ENCODE data around the gene SPRR1B. TPM values are rescaled to one million over a fixed set of nuclear protein-coding genes. Genes with fewer than 3 reads are reported as not detected.
"Not testable (repeated sequence)": the region's sequence is repeated elsewhere in the genome, so short reads cannot be mapped to it uniquely, and the experiment has no call there.

The SPRR1B gene, protein sequence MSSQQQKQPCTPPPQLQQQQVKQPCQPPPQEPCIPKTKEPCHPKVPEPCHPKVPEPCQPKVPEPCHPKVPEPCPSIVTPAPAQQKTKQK
- polyA plus RNA-seq (2012; ENCODE audit: insufficient read depth, insufficient read length), result not detected

- DNase-seq (ENCODE audit: low read depth, low spot score), result no peak
Observed at GRCh38 chr1:153030895-153031294, at the start of gene SPRR1B. TSS of gene SPRR1B (plus strand) at chr1:153031203. CDS start at chr1:153032346, 1,143 bp downstream.

DNA sequence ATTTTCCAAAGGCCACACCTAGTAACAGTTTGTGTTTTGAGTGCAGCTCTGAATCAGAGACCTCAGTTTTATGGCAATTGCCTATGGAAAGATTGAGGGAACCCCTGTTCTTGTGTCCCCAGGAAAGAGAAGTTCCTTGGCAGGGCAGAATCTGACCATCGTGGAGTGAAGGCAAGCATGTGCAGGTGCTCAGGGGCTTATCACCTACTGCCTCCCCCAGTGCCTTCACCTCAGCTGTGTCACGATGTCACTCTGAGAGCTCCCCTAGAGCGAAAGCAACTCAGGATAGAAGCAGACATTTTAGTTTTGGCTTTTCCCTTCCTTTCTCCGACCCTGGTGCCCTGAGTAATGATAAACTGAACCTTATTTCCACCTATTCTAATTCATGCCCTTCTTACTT is 48.9 kb upstream of the SPRR1B start:
- no peak for DNase-seq (ENCODE audit: low read depth, low spot score)
- no peak overlapping the region for H3K4me3 ChIP-seq (ENCODE audit: low read length)

More at GRCh38 chr1:153030895-153031294, at the start of gene SPRR1B:
- H3K4me3 ChIP-seq (ENCODE audit: low read length), result no peak within 1 kb of the TSS

DNA sequence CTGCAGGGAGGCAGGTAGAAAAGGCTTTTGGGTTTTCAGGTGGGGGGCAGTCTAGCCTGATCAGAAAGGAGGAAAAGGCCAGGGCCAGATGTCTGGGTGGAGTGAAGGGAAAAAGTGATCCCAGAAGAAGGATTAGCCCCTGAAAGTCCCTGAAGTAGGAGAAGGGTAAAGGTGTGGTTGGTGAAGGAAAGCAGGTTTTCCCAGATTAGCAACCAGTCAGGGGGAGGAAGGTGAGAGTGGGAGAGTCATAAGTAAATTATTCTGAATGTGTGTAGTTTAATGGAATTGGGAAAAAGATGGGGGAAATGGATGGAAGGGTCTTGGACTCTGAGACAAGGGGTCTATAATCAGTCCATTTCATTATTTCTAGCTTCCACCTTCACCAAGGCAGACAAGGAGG is 47.8 kb upstream of the SPRR1B start:
- H3K4me3 ChIP-seq (ENCODE audit: low read length), result no peak overlapping the region
- DNase-seq (ENCODE audit: low read depth, low spot score), result no peak

DNA sequence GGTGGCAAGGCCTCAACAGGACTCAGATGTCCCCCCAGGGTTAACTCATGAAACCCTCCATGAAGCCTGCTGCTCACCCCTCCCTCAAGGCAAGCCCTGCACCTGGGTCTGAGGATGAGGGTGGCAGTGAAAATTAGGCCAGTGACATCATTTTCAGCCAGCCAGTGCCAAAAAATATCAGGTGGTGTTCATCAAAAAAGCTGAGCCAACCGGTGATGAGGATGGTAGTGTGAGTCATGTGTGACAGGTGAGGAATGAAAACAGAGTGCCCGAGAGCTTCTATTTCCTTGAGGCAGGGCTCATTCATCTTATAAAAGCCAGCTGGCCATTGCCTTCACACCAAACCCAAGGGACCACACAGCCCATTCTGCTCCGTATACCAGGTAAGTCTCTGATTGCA is 47.3 kb upstream of the SPRR1B start, which contains the start of gene SPRR1A:
SPRR1A (plus strand) TSS at position 339 of the 400 bp plus-strand sequence. CDS start 1,150 bp downstream, outside the sequence.
- no peak for DNase-seq (ENCODE audit: low read depth, low spot score)

DNA sequence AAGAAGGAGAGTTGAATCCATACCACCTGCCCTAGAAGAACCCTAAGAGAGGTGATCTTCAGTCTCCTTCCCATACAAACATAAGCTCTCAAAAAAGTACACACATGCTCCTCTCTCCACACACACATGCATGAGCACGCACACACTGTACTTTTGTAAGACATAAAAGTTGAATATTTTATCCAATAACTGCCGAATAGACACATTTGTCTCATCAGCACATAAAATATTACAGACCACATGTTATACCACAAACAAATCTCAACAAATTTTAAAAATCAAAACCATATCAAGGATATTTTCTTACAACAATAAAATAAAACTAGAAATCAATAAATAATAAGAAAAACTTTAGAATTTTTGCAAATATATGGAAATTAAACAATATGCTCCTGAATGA is 44.4 kb upstream of the SPRR1B start:
- DNase-seq (ENCODE audit: low read depth, low spot score), result no peak
- H3K4me3 ChIP-seq (ENCODE audit: low read length), result no peak overlapping the region

More for the DNA sequence above, 47.3 kb upstream of the SPRR1B start, which contains the start of gene SPRR1A:
- H3K4me3 ChIP-seq (ENCODE audit: low read length), result no peak within 1 kb of the TSS

DNA sequence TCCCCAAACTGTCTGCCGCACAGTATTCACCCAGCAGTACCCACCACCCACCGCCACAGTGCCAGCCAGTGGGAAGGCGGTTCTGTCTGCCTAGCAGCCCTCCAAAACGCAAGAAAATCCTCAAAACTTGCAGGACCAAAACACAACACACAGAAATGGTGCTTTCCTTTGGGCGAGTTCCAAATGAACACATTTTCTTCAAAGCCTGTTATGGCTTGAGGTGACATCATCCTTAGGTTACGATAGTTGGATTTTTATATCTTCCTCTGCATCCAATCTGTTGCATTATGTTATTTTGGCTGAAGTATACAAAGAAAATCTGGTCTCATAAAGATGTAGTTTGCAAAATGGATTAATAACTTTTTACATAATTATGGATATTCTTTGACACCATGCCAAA is 37.8 kb upstream of the SPRR1B start:
- DNase-seq (ENCODE audit: low read depth, low spot score), result no peak
- no peak overlapping the region for H3K4me3 ChIP-seq (ENCODE audit: low read length)

GRCh38 chr1:152995842-152996241 is 35.2 kb upstream of the SPRR1B start:
- H3K4me3 ChIP-seq (ENCODE audit: low read length), result no peak overlapping the region
- no peak for DNase-seq (ENCODE audit: low read depth, low spot score)

DNA sequence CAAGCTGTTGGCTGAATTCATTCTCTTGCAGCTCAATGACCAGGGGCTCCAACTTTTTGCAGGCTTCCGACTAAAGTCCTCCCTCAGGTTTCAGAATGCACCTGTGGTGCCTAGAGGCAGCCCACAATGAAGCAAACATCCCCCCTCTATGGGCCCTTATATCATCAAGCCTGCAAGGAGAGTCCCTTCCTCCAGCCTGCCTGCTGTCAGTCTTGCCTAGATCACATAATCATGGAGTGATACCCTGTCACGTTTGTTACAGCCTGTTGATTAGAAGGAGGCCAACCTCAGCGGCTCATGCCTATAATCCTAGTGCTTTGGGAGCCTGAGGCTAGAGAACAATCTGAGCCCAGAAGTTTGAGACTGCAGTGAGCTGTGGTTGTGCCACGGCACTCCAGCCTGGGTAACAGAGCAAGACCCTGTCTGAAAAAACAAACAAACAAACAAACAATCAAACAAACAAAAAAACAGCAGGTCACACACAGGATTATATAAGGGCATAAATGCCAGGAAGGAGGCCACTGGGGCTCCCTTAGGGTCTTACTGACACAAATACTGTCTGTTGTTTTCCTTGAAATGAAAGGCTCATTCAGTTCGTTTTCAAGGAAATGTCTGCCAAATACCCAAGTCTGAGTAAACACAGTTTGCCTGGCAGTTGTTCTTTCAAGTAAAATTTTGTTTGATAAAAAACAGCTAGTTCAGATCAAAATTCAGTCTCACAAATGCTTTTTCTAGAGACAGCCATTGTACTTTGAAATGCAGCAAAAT is 34.2 kb upstream of the SPRR1B start:
- no peak overlapping the region for H3K4me3 ChIP-seq (ENCODE audit: low read length)
- DNase-seq (ENCODE audit: low read depth, low spot score), result no peak

GRCh38 chr1:152997901-152998300 is 33.1 kb upstream of the SPRR1B start:
- no peak for DNase-seq (ENCODE audit: low read depth, low spot score)
- H3K4me3 ChIP-seq (ENCODE audit: low read length), result no peak overlapping the region

DNA sequence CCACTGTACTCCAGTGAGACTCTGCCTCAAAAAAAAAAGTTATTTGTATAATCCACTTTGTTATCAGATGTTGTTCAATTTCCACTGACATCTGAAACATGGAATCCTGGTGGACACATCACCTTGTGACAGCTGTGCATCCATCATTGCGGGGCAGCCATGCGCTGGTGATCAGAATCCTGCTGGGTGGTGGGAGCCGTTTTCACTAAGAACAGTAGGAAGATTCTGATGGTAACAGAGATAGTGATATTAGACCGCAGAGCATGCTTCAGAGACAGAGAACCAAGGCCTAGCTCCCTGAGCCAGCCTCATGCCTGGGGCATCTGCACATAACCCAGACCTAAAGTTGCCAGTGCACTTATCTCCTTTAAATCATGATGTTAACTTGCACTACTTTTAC is 32.5 kb upstream of the SPRR1B start:
- DNase-seq (ENCODE audit: low read depth, low spot score), result no peak
- no peak overlapping the region for H3K4me3 ChIP-seq (ENCODE audit: low read length)

DNA sequence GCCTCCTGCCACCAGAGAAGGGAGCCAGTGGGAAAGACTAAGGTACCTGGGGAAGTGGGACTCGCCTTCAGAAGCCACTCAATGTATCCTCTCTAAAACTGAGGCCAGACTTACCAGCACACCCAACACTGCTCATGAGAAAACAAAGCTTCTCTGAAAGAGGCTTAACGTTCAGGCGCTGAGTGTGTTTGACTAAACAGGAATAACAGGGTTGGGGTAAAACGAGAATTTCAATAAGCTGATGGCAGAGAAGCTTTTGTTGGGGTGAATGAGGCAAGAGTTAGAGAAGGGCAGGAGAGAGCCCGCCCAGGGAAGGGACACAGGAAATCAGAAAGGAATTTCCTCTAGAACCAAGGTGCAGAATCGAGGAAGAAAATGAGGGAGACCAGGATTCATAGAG is 31.2 kb upstream of the SPRR1B start:
- no peak for DNase-seq (ENCODE audit: low read depth, low spot score)
- H3K4me3 ChIP-seq (ENCODE audit: low read length), result no peak overlapping the region

DNA sequence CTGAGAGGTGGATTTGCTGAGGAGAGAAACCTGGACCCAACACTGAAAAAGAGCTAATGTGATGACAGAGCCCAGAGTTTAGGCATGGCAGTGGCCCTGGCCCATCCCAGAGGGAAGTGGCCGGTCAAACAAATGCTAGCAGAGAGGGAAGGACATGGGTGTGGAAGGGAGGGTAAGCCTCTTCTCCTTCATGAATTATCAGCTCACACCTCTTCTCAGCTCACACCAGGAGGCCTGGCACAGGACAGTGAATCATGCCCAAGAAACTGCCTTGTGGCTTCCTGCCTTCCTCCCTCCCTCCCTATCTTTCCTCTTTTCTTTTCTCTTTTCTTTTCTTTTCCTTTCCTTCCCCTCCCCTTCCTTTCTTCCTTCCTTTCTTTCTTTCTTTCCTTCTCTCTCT is 30.7 kb upstream of the SPRR1B start:
- H3K4me3 ChIP-seq (ENCODE audit: low read length), result no peak overlapping the region
- DNase-seq (ENCODE audit: low read depth, low spot score), result no peak

GRCh38 chr1:153001382-153001781 is 29.6 kb upstream of the SPRR1B start, which contains the start of gene SPRR3:
TSS of gene SPRR3 (plus strand) at chr1:153001749. CDS start at chr1:153003021, 1,272 bp downstream.
- DNase-seq (ENCODE audit: low read depth, low spot score), result no peak
- no peak within 1 kb of the TSS for H3K4me3 ChIP-seq (ENCODE audit: low read length)

GRCh38 chr1:153011235-153011758 is 19.7 kb upstream of the SPRR1B start:
- H3K4me3 ChIP-seq (ENCODE audit: low read length); DNase-seq (ENCODE audit: low read depth, low spot score): not testable (repeated sequence)

DNA sequence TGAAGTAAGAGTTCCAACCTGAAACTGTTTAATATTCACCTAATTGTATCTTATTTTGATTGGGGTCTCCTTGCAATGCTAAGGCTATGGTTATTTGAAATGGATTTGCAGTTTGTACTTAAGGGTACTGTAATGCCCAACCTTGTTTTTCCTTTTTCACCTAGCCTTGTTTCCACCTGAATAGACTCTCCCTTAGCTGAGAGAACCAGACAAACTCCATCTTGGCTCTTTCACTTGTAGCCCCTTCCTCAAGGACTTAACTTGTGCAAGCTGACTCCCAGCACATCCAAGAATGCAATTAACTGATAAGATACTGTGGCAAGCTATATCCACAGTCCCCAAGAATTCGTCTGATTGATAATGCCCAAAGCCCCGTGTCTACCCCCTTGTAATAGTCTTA is 9.2 kb upstream of the SPRR1B start:
- DNase-seq (ENCODE audit: low read depth, low spot score); H3K4me3 ChIP-seq (ENCODE audit: low read length): not testable (repeated sequence)

DNA sequence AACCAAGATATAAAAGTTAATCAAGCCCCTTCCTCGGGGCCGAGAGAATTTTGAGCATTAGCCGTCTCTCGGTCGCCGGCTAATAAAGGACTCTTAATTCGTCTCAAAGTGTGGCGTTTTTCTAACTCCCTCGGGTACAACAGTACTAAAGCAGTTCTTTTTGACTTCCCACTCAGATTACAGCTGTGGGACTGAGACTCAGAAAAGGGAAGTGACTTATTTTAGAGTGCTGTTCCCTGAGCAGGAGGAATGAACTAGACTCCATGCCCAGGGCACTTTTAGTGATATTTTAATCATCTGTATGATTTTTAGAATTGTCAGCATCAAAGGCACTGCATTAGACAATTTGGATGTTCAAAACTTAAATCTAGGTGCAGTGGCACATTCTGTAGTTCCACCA is 8.7 kb upstream of the SPRR1B start:
- DNase-seq (ENCODE audit: low read depth, low spot score), result not testable (repeated sequence)

GRCh38 chr1:153023109-153023508 is 7.9 kb upstream of the SPRR1B start:
- H3K4me3 ChIP-seq (ENCODE audit: low read length), result no peak overlapping the region
- DNase-seq (ENCODE audit: low read depth, low spot score), result no peak

More for the DNA sequence above, 8.7 kb upstream of the SPRR1B start:
- not testable (repeated sequence) for H3K4me3 ChIP-seq (ENCODE audit: low read length)

DNA sequence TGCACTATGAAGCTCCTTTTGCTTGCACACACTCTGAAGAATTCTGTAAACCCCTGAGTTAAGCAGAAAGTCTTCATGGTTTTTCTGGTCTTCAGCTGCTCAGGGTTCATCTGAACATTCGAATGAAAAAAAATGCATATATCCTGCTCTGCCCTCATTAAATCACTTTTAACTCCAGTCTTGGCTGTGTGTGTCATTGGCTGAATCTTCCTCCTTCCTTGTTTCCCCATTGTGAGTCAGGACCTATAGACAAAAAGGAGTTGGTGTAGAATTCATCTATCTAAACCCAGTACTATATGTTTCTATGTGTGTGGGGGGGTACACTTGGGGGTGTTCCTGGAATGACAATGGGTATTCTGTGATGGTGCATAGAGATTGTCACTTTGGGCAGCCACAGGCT is 6.6 kb upstream of the SPRR1B start:
- no peak overlapping the region for H3K4me3 ChIP-seq (ENCODE audit: low read length)
- DNase-seq (ENCODE audit: low read depth, low spot score), result no peak

- no peak for DNase-seq (ENCODE audit: low read depth, low spot score)
- no peak overlapping the region for H3K4me3 ChIP-seq (ENCODE audit: low read length)
Observed at GRCh38 chr1:153025797-153026196, 5.2 kb upstream of the SPRR1B start.

GRCh38 chr1:153028766-153029165 is 2.2 kb upstream of the SPRR1B start:
- no peak overlapping the region for H3K4me3 ChIP-seq (ENCODE audit: low read length)
- no peak for DNase-seq (ENCODE audit: low read depth, low spot score)

Data from Jurkat, Clone E6-1 (cell line).